ENCODE measurements around the gene C10orf105.

The C10orf105 gene, protein sequence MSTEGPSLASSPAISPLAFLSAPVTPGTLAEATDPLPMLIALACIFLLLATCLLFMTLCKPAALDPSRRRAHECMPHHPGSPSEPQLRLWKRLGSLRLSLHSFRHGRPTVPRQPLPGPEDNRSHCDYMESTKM

DNA sequence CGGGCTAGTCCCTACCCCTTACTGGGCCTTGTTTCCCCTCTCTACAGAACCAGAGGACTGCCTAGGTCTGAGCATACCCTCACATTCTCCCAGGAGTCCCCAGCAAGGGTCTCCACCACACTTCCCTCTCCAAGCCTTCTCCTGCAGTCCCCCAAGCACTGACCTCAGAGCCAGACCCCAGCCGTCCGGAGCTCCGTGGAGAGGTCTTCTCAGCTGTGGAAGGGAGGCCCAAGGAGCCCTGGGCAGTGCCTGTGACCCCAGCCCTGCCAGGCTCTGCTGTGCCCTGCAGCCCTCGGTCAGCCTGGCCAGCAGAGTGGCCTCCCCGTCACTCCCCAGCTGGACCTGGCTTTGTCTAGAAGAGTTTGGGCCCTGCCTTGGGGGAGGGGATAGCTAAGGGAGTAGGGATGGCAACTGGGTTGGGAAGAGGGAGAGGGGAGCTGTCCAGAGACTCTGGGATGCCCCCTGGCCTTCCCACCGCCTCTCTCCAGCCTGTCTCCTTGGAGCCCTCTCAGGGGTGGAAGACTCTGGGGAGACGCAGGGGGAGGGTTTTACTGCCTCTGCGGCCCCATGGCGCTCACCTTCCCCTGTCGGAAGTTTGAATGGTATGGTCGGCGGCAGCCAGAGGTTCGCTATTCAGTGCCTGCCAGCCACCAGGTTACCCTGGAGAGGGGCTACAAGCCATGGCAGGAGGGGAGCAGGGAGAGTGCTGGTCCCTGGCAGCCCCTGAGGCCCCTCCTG, at the start of gene C10orf105:
Gene C10orf105 (minus strand): TSS at position 315 of the 738 bp plus-strand sequence. CDS start 3,441 bp downstream, outside the sequence.
- DNase-seq: no peak

DNA sequence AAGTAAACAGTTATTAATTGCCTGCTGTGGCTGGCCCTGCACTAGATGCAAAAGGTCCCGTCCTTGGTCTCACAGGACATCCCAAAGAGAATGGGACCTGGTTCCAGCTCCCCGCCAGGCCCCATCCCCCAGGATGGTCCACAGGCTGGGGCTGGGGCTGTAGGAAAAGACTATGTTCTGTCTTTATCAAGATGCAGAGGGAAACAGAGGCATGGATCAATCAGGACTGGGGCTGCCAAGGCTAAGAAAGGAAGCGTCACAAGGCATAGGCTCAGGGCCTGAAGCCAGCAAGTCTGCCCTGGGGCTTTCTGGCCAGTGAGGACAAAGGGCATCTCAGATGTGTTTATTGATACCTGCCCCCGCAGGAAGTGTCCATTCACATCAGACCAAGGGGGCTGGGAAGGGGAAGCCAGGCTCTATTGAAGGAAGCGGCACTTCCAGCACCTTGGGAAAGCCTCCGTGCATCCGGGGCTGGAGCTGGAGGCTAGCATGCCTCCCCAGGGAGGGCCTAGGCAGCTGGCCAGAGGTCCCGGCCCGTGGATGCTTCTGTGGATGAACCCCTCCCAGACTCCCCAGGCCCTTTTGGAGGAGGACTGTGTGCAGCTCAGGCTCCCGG, 48.0 kb upstream of the C10orf105 start:
- no peak for DNase-seq

DNA sequence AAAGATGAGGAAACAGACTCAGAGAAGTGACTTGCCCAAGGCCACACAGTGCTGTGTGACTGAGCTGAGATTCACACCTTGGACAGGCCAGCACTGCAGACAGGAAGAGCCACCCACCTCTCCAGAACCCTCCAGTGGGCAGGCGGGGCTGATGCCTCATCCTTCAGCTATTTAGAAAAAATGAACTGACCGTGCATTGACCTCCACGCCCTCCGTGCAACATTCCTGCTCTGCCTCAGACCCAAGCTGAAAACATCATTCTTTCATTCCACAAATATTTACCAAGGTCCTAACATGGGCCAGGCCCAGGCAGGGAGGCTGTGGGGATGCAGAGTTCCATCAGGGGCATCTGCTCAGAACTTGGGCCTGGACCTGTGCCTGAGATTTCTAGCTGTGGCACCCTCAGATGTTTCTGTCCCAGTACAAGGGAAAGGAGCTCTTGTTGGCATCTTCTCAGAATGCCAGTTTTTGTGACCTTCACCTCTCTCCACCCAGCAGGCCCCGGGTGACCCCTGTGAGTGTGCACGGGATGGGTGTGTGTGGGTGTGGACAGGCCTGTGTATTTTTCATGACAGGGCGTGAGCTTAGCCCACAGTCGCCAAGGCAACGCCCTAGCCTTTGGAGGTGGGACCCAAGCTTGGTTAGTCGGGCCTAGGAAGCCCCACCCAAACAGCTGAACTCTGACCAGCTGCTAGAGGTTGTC, 47.3 kb upstream of the C10orf105 start:
- DNase-seq: no peak

DNA sequence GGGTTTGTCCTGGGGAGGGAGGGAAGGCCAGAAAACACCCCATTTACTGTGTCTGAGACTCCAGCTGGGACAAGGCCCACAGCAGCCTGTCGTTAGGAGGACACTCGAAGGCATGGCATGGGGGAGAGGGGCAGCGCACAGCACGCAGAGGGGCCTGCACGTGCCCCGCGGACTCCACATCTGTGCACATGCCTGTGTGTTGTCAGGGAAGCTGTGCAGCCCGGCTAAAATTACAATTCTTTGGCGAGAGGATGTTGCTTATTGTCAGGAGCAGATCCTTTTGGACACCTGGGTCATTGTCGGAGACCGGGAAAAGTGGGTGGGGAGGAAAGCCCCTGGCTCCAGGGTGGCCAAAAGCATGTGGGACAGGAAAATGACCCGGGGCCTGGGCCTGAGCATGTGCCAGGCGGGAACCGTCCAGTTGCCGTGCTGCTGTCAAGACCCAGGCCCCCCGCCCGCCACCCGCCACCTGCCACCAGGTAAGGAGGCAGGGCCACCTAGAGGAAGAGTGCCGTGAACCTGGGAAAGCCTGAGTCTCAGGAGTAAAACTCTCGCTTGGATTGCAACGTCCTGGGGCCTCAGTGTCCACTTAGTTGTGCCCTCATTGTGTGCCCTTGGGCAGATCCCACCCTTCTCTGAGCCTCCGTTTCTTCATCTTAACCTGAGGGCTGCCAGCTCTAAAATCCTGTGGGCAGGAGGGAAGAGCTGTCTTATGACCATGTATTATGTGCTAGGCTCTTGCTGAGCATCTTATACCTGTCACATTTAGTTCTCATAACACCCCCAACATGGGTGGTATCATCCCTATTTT, 46.5 kb upstream of the C10orf105 start:
- DNase-seq: no peak

DNA sequence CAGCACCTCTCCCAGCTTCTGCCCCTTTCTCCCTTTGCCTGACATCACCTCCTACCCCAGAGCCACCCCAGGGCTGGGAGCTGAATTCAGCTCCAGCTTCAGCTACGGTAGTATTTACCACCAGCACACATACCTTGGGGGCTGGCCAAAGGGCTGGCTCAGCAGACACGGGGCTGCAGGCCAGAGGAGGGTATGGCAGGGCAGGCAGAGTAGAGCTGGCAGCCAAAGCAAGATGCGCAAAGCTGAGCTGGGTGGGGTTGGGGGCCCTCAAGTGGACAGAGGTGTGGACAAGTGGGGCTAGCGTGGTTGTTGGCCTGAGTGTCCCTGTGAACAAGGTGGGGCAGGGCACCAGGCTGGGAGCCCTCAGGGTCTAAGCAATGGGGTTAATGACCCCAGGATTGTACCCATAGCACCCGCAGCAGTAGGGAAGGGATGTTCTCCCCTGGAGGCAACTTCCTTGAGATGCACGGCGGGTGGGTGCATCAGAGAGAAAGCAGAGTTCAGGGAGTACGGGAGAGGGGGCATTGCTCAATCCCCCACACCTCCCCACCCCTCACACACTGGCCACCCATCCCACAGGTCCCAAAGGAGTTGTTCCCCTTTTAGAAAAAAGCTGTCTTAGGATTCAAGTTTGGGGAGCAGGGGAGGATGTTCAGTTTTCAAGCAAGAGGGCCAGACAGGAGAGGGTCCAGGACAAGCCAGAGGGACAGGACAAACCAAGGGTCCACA, 45.8 kb upstream of the C10orf105 start:
- DNase-seq: no peak

DNA sequence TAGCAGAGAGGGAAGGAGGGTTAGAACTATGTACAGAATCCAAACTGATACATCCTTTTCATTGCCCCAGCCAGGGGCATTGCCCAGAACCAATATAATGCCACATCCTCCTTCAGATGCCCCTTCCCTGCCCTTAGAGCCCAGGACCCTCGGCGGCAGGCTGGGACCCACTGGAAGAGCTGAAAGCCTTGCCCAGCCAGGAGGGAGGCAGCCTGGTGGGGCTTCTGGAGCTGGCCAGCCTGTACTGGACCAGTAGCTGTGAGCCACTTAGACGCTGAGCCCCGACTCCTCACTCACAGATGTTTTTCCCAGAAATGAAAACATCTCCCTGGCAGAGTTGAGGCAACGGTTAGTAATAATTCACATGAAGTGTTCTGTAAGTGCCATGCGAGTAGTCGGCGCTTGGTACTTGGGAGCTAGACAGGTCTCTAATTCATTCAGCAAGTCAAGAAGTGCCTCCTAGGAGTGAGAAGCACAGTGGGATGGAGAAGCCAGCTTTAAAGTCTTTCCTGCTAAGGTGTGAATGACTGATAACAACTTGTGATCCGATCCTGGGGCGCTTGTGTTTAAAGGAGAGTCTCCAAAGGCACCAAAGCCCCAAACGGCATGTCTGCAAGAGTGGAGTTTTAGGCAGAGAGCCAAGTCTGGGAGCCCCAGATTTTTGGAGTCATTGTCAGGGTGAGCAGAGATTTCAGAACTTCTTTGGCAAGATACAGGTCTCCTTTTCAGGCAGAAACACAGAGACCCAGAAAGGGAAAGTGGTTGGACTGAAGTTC, 44.0 kb upstream of the C10orf105 start:
- no peak for DNase-seq

DNA sequence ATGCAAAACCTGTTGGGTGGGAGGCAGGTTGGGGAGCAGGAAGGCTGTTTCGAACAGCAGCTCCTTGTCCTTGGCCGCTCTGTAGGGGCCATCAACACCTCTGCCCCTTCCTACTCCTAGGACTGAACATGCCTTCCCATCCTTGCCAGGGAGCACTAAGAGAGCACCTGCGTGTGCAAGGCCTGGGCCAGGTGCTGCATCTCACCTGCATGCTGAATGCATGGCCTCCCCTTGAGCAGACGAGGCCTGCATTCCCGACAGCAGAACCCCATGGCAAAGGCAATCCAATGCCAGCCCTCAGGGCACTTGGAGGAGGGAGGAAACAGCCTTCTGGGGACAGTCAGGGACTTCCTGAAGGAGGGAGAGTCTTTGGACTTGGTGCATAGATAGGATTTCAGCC, 42.7 kb upstream of the C10orf105 start:
- no peak for DNase-seq

DNA sequence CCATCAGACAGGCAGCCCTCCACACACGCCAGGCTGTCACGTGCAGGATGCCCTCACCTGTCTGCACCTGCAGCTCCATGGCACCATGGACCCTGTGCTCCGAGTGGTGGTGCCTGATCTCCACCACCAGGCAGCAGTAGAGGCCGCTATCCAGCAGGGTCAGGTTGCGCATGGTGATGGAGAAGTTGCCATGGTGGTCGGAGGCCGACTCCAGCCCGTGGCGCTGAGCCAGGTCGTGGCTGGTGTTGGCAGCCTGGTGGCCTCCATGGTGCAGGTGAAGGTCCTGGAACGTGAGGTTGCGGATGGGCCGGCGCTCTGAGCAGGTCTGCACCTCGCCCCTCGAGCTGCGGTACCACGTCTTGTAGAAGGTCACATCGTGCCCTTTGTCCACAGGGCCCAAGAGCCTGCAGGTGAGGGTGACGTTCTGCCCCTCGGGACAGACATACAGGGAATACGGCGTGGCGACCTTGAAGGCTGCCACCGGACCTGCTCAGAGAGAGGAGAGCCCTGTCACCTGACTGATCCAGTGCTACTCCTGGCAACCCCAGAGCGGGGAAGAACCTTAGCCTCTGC, 42.0 kb upstream of the C10orf105 start:
- no peak for DNase-seq

DNA sequence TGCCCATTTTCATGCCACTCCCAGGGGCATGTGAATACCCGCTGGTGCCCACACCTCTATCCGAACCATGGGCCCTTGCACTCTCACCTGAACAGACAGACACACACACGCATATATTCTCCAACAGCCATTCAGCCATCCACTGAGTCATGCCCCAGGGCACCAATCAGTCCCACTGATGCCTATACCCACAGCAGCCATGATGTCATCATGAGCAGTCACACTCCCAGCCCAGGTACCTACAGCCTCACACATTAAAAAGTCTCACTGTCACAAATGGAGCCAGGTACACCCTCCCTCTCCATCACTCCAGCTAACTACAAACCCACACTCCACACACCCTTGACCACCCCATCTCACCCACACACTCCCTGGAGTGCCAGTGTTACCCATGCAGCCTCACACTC, 41.5 kb upstream of the C10orf105 start:
- no peak for DNase-seq

DNA sequence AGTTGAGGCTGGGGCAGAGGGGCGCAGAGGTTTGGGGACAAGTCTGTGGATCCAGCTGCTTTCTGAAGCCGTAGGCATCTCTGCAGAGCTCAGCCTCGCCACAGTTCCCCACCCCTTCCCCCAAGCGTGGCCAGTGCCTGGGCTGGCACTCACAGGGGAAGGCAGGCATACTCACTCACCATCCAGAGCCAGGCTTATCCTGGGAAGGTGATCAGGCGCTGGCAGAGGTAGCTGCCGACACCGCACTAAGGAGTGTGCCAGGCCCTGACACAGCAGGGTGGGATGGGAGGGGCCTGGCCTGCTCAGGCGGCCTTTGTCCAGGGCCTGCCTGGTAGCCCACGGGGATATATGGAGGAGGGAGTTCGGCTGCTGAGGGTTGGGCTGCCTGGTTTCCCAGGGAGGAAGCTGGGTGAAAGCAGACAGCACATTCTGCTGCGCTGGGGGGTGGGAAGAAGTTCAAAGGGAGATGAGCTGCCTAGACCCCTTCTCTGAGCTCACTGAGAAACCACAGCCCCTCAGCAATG, 37.9 kb upstream of the C10orf105 start:
- no peak for DNase-seq

DNA sequence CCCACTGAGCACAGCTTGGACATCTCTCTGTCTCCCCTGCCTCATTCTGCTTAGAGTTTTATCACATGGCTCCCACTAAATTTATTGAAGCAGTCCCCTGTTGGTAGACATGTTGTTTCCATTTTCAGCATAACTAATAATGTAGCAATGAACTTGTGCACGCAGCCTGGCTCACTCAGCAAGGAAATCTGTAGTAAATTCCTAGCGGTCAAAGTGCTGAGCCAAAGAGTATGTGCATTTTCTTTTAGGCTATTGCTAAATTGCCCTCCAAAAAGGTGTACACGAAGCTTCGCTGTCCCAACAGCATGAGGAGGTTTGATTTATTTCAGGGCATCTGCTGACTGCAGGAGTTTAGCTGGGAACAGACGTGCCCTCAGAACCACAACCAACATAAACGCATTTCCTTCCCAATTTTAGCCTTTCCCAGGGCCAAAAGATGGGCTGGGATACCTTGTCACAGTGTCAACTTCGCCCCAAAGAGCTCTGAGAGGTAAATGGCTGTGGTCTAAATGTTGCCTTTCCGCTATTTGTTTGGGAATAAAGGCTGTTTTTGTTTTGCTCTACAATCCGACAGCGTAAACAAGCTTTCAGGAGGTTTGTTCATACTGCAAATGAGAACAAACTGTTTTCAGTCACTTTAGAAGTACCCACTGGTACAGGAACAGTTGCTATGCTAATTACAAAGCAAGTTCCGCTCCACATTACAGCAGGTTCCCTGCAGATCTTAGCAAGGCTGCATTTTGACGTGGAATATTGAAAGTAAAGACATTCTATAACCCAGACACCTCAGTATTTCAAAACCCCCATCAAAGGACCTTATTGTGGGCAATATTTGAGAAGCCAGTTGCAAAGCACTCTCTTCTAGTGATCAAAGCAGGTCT, 37.0 kb upstream of the C10orf105 start:
- DNase-seq: no peak

DNA sequence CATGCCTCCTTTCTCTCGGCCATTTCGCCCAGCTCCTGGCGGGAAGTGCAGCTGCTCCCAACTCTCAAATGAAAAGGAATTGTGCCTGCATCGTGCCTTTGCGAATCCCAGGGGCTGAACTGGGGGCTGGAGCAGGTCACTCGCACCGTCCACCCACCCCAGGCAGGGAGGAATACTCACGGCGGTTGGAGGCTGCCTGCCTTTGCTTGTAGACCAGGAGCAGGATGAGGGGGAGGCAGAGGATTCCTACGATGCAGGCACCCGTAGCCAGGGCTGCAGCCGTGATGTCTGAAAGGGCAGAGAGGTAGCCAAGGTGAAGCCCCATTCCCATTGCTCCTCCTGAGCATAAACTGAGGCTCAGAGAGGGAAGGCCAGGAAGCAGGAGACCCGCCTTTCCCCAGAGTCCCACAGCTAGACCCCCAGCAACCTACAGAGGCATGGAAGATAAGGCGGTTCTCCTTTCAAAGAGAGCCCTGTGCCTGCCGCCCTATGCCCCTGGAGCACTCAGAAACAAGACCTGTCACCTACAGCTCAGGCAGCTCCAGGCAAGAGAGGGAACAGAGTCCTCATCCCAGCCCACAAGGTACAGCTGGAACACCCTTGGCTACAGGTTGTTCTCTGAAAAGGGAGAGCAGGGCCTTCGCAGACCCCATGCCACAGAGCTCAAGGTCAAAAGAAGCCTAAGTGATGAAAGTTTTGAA, 35.8 kb upstream of the C10orf105 start:
- no peak for DNase-seq

DNA sequence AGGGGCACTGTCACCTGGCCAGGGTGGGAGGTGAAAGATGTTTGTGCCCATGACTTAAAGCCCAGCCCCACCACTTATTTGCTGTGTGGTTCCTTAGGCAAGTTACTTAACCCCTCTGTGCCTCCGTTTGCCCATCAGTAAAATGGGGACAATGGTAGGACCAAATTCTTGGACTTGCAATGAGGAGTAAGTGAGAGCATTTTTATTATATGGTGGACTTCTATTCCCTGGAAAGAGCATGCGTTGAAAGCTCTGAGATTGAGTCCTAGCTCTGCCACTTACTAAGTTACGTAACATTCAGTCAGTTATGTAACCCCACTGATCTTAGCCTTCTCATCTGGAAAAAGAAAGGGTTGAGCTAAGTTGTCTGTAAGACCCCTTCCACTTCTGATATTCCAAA, 35.0 kb upstream of the C10orf105 start:
- DNase-seq: no peak

DNA sequence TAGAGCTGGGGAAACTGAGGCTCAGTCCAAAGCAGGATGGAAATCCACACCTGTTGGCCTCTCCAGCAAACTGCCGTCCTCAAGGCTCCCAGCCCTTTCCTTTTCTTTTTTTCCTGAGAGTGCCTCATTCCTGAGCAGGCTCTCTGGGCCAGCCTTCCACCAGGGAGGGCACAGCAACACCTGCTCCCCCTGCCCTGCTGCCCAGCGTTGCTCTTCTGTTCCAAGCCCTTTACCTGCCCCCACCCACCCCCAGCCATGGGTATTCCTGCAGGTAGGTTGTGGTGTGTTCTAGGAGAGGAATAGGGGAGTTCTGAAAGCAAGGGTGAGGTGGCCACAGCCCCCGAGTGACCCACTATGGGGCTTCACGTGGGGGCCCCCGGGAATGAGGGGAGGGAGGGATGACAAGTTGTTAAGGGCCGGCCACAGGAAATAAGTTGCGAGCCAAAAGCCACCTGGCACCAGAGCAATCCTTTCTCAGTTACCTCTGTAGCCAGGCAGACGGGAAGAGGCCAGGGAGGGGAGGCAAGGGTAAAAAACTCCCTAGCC, 34.5 kb upstream of the C10orf105 start:
- no peak for DNase-seq

DNA sequence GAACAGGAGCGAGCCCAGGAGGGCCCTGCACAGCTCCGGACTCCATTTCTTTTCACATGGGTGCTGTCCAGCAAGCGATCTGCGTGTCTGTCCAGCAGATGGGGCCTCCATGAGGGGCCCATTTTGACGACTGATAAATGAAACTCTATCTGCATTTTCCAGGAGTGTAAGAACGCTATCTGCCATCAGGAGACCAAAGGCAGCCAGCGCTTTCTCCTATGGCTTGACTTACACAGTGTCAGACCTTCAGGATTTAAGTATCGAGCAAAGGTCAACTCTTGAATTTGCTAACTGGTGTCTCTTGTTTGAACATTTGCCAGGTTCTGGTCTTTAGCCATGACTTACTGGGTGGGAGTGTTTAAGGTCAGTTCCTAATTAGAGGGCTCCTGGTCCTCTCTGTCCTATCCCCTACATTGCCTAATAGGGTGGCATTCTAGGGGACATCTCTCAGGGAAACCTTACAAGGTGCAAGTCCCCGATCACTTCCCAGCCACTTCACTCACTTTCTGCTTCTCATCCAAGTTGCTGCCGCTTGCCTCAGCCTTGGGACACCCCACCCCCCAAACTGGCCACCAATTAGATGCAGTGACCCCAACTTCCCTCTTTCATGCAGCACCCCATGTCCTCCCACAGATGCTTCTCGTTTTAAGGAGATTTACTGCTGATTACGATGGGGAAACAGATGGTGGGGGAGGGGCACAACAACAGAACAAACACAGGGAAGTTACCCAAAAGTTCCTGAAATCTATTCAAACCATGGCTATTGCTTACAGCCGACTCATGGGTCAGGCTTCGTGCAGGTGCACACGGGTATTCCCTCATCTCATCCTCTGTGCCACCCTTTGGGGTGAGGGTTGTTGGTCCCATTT, 33.7 kb upstream of the C10orf105 start:
- no peak for DNase-seq

DNA sequence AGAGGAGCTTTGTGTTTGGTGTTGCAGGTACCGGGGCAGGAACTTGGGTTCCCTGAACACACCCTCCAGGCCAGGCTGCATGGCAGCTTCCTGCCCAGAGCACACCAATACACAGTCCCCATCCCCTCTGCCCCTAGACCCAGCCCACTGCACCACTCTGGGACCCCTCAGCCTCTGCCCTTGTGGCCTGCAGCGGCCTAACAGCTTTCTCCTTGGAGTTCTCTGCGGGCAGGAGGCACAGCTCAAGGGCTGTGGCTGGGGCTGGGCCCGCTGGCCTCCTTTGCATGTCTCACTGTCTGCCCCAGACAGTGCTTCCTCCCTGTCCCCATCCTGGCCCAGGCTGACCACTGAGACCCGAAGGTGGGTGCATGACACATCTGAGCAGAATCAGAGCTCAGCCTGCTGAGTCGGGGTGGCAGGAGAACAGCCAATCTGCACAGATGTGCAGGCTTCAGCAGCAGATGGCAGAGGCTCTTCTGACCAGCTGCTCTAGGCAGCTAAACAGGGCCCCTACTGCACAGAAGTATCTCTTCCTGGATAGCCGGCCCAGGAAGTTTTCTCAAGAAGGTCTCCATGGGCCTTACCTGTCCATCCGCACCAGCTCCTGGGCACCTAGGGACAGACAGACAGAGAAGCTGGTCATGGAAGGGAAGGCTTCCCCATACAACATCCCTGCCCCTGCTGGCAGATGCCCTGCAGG, 33.0 kb upstream of the C10orf105 start:
- DNase-seq: no peak
